H1 (cell line): Measurements from ENCODE around the gene TSC22D1. TPM values are rescaled to one million over a fixed set of nuclear protein-coding genes. Genes with fewer than 3 reads are reported as not detected.

Experiments
- CTCF ChIA-PET: fragments of 300-600 bp; sonication (Branson Sonifier 250); formaldehyde crosslinking; loops from one replicate; lab custom pipeline; 2021; ENCODE audit not compliant: partially characterized antibody; lab: Charles Lee
- POLR2A ChIA-PET: fragments of 300-600 bp; sonication (Branson Sonifier 250); formaldehyde crosslinking; loops from one replicate; lab custom pipeline; 2021; ENCODE audit warnings: inconsistent platforms; ENCODE audit not compliant: partially characterized antibody; lab: Charles Lee
- DNase-seq, 2 experiments: peaks; one replicate each; pipeline versions ENCODE4 v3.0.0 to v3.0.0-alpha.2; 2010 to 2022; ENCODE audit warnings: low spot score in 2 of 2, low read depth in 1 of 2, mixed read lengths in 1 of 2
- FAIRE-seq: peaks from 2 replicates; lab custom pipeline; 2011; peaks lifted over from hg19 to GRCh38; lab: Jason Lieb, UNC
- H2AFZ ChIP-seq: 2 replicates; pipeline ENCODE4 v1.8.1; 2012; ENCODE audit warnings: low read length, inconsistent platforms
- H2AK5ac ChIP-seq: 2 replicates; pipeline ENCODE4 v1.6.1; 2013; ENCODE audit warnings: low read depth, low read length
- H2BK120ac ChIP-seq: replicated peaks from 2 replicates; pipeline ENCODE3; 2013; ENCODE audit warnings: low read depth, low read length, inconsistent platforms
- H2BK12ac ChIP-seq: 2 replicates; pipeline ENCODE4 v1.6.1; 2013; ENCODE audit warnings: low read depth, low read length
- H2BK15ac ChIP-seq: 2 replicates; pipeline ENCODE4 v1.6.1; 2013; ENCODE audit warnings: low read length
- H2BK20ac ChIP-seq: 2 replicates; pipeline ENCODE4 v1.6.1; 2013; ENCODE audit warnings: low read length
- H2BK5ac ChIP-seq: 2 replicates; pipeline ENCODE4 v1.6.1; 2013; ENCODE audit warnings: low read depth, low read length
- H3K14ac ChIP-seq: 2 replicates; pipeline ENCODE4 v1.6.1; 2013; ENCODE audit warnings: inconsistent platforms; ENCODE audit not compliant: insufficient read length
- H3K18ac ChIP-seq: 2 replicates; pipeline ENCODE4 v1.6.1; 2013; ENCODE audit warnings: low read length; ENCODE audit errors: extremely low read depth
- H3K23ac ChIP-seq: 2 replicates; pipeline ENCODE4 v1.6.1; 2013; ENCODE audit warnings: inconsistent platforms; ENCODE audit not compliant: insufficient read length
- H3K23me2 ChIP-seq: 2 replicates; pipeline ENCODE4 v1.6.1; 2013; ENCODE audit warnings: low read depth, low read length
- H3K27ac ChIP-seq: 2 replicates; pipeline ENCODE4 v1.6.1; 2011; ENCODE audit warnings: low read depth, low read length, inconsistent platforms
- H3K27me3 ChIP-seq, 4 experiments: replicated peaks in 1 of 4; 1 replicate in 1 of 4; 2 replicates in 3 of 4; pipeline versions ENCODE4 v1.6.1 to v1.8.1; 2011 to 2013; ENCODE audit warnings: low read length in 3 of 4, mild to moderate bottlenecking in 3 of 4, inconsistent platforms in 2 of 4, mixed read lengths in 2 of 4, moderate library complexity in 1 of 4; ENCODE audit not compliant: control insufficient read depth in 3 of 4, insufficient read depth in 3 of 4; ENCODE audit errors: extremely low read depth in 1 of 4
- H3K36me3 ChIP-seq, 4 experiments: 2 replicates each; pipeline versions ENCODE4 v1.6.1 to v1.8.1; 2011 to 2013; ENCODE audit warnings: mild to moderate bottlenecking in 4 of 4, low read length in 3 of 4, moderate library complexity in 2 of 4, control low read depth in 1 of 4, inconsistent platforms in 1 of 4; ENCODE audit not compliant: insufficient read depth in 4 of 4, control insufficient read depth in 2 of 4
- H3K4ac ChIP-seq: replicated peaks from 2 replicates; pipeline ENCODE3; 2013; ENCODE audit warnings: low read length, low read depth, mixed read lengths, inconsistent platforms; ENCODE audit not compliant: insufficient read length
- H3K4me1 ChIP-seq, 4 experiments: replicated peaks in 1 of 4; 1 replicate in 1 of 4; 2 replicates in 3 of 4; pipeline versions ENCODE4 v1.6.1 to v1.8.1; 2011 to 2013; ENCODE audit warnings: low read length in 3 of 4, inconsistent platforms in 2 of 4, mixed read lengths in 1 of 4; ENCODE audit not compliant: insufficient read depth in 4 of 4, control insufficient read depth in 3 of 4
- H3K4me2 ChIP-seq, 2 experiments: 2 replicates each; pipeline versions ENCODE4 v1.6.1 to v1.8.1; 2011 to 2013; ENCODE audit warnings: low read depth in 2 of 2, low read length in 2 of 2, control low read depth in 1 of 2, inconsistent platforms in 1 of 2, mild to moderate bottlenecking in 1 of 2; ENCODE audit not compliant: insufficient read depth in 1 of 2
- H3K4me3 ChIP-seq, 4 experiments: fragments of 200-600, 300-600 bp in 1 of 4; sonication (generic), shearing (Covaris generic), sonication (Bioruptor Twin) in 1 of 4; 2 replicates each; pipeline versions ENCODE4 v1.5.1 to v1.8.1; 2011 to 2016; ENCODE audit warnings: low read length in 4 of 4, low read depth in 3 of 4, control low read depth in 2 of 4, inconsistent platforms in 2 of 4, mild to moderate bottlenecking in 2 of 4, mixed read lengths in 1 of 4, moderate library complexity in 1 of 4; ENCODE audit not compliant: insufficient read depth in 2 of 4; ENCODE audit errors: extremely low read depth in 1 of 4
- H3K56ac ChIP-seq: replicated peaks from 2 replicates; pipeline ENCODE3; 2013; ENCODE audit warnings: low read depth, mild to moderate bottlenecking, mixed read lengths, low read length, inconsistent platforms; ENCODE audit not compliant: insufficient read length
- H3K79me1 ChIP-seq: 2 replicates; pipeline ENCODE4 v1.6.1; 2013; ENCODE audit warnings: low read depth, low read length, control low read depth
- H3K79me2 ChIP-seq, 2 experiments: 2 replicates each; pipeline versions ENCODE4 v1.6.1 to v1.8.1; 2012 to 2013; ENCODE audit warnings: low read length in 2 of 2, mild to moderate bottlenecking in 2 of 2, inconsistent platforms in 1 of 2; ENCODE audit not compliant: insufficient read depth in 2 of 2, control insufficient read depth in 1 of 2
- H3K9ac ChIP-seq, 4 experiments: replicated peaks in 1 of 4; 1 replicate in 1 of 4; 2 replicates in 3 of 4; pipeline versions ENCODE4 v1.6.1 to v1.8.1; 2011 to 2013; ENCODE audit warnings: low read depth in 3 of 4, low read length in 3 of 4, control low read depth in 2 of 4, mild to moderate bottlenecking in 2 of 4, moderate library complexity in 2 of 4, inconsistent platforms in 1 of 4; ENCODE audit errors: extremely low read depth in 1 of 4
- H3K9me3 ChIP-seq, 2 experiments: 2 replicates each; pipeline versions ENCODE4 v1.6.1 to v1.8.1; 2012 to 2013; ENCODE audit warnings: mild to moderate bottlenecking in 2 of 2, moderate library complexity in 2 of 2, control low read depth in 1 of 2, inconsistent platforms in 1 of 2, low read depth in 1 of 2, low read length in 1 of 2, mixed read lengths in 1 of 2; ENCODE audit not compliant: insufficient read depth in 2 of 2
- H4K20me1 ChIP-seq, 2 experiments: replicated peaks in 1 of 2; 2 replicates each; pipeline versions ENCODE3 to v1.8.1; 2011 to 2013; ENCODE audit warnings: inconsistent platforms in 2 of 2, low read length in 2 of 2, mild to moderate bottlenecking in 1 of 2; ENCODE audit not compliant: insufficient read depth in 2 of 2, control insufficient read depth in 1 of 2
- H4K5ac ChIP-seq: 2 replicates; pipeline ENCODE4 v1.6.1; 2013; ENCODE audit warnings: low read length, low read depth, mixed read lengths, inconsistent platforms; ENCODE audit not compliant: insufficient read length
- H4K8ac ChIP-seq: 2 replicates; pipeline ENCODE4 v1.8.0; 2013; ENCODE audit warnings: mild to moderate bottlenecking, moderate library complexity, low read length, inconsistent platforms; ENCODE audit not compliant: insufficient read depth; ENCODE audit errors: extremely low read depth
- H4K91ac ChIP-seq: replicated peaks from 2 replicates; pipeline ENCODE3; 2013; ENCODE audit warnings: low read length, mixed read lengths, inconsistent platforms; ENCODE audit not compliant: insufficient read length
- ATF2 ChIP-seq: IDR thresholded peaks from 2 replicates; pipeline ENCODE4 v1.6.1; 2012; ENCODE audit warnings: low read length, inconsistent platforms
- CREB1 ChIP-seq: IDR thresholded peaks from 2 replicates; pipeline ENCODE4 v1.6.1; 2012; ENCODE audit warnings: inconsistent platforms
- EP300 ChIP-seq, 2 experiments: IDR thresholded peaks; 1 replicate in 1 of 2; 2 replicates in 1 of 2; pipeline ENCODE4 v1.6.1; 2011 to 2012; ENCODE audit warnings: low read depth in 2 of 2, low read length in 2 of 2, mild to moderate bottlenecking in 2 of 2, borderline replicate concordance in 1 of 2, inconsistent platforms in 1 of 2, moderate library complexity in 1 of 2
- MAX ChIP-seq: IDR thresholded peaks from 2 replicates; pipeline ENCODE4 v1.6.1; 2012; ENCODE audit warnings: inconsistent platforms
- NANOG ChIP-seq: IDR thresholded peaks from 2 replicates; pipeline ENCODE4 v1.6.1; 2011; ENCODE audit warnings: low read length, low read depth, mild to moderate bottlenecking, inconsistent platforms; ENCODE audit not compliant: insufficient read depth, poor library complexity, severe bottlenecking
- RFX5 ChIP-seq: IDR thresholded peaks from 2 replicates; pipeline ENCODE4 v1.6.1; 2011; ENCODE audit warnings: low read depth, low read length, improper control_type of control experiment, borderline replicate concordance
- SRF ChIP-seq: IDR thresholded peaks from 2 replicates; pipeline ENCODE4 v1.6.1; 2011; ENCODE audit warnings: mild to moderate bottlenecking, low read depth, low read length, moderate library complexity
- TAF1 ChIP-seq: IDR thresholded peaks from 2 replicates; pipeline ENCODE4 v1.6.1; 2011; ENCODE audit warnings: mild to moderate bottlenecking, low read depth, low read length
- TAF7 ChIP-seq: optimal IDR thresholded peaks from 2 replicates; pipeline ENCODE3; 2011; ENCODE audit warnings: low read depth, mild to moderate bottlenecking, inconsistent platforms, low read length, moderate library complexity, borderline replicate concordance
- YY1 ChIP-seq: IDR thresholded peaks from 2 replicates; pipeline ENCODE4 v1.6.1; 2011; ENCODE audit warnings: low read depth, mild to moderate bottlenecking, low read length
- WGBS, 2 experiments: shearing (Covaris generic) in 1 of 2; methylation state at CpG; one replicate each; pipeline versions ENCODE4 v1.1.6 to v1.1.7; 2013 to 2015; ENCODE audit warnings: low lambda C conversion rate in 2 of 2, mixed read lengths in 2 of 2, inconsistent platforms in 1 of 2, low coverage in 1 of 2, missing lambda C conversion rate in 1 of 2; ENCODE audit not compliant: insufficient replicate concordance in 2 of 2, insufficient coverage in 1 of 2, insufficient read length in 1 of 2; ENCODE audit errors: extremely low coverage in 1 of 2, missing lambda C conversion rate in 1 of 2; 5-methylcytosine and 5-hydroxymethylcytosine counted together
- polyA plus RNA-seq, 7 experiments: library from polyadenylated mRNA; depleted of rRNA in 3 of 7; stranded (reverse) in 5 of 7; unstranded in 2 of 7; fragments of >200 nt in 5 of 7; fragments of 200-250 nt in 2 of 7; gene quantifications; 1 replicate in 5 of 7; 2 replicates in 1 of 7; 4 replicates in 1 of 7; pipeline versions ENCODE4 v1.2.1 to v1.2.3, GENCODE V29; 2011 to 2013; ENCODE audit warnings: missing spikeins in 2 of 7, mixed read lengths in 2 of 7
- total RNA-seq: library from RNA; stranded (reverse); fragmentation: NEBNext Ultra II Directional; extraction: Animal tissue kit (Norgen Biotek cat#: 25700); gene quantifications from 2 replicates; pipeline ENCODE4 v1.2.1, GENCODE V29; 2021

The TSC22D1 gene
- total and polyA plus RNA-seq, 2 of the 8 experiments (the other 6 are each of a cell fraction or from before 2014, with no cell fraction given), result 52.6 to 80.9 TPM

GRCh38 chr13:44458313-44458975 lies 117.7 kb downstream of the TSC22D1 start:
- Histone ChIP-seq H3K79me1 (no peaks in the 10 kb centered on the region; the same call in 1 of the 2 replicates), H3K18ac (no peak overlapping the region), H3K4me2 (no peak overlapping the region), H2BK12ac (no peak overlapping the region), H2AFZ (no peak overlapping the region), H3K9me3 (no peaks in the 10 kb centered on the region), H4K20me1 (peaks cover 0 to 2% of the 10 kb centered on the region in 2 experiments), H3K23ac (no peak overlapping the region), H3K56ac (no peak overlapping the region), H3K14ac (no peak overlapping the region), H3K79me2 (peaks cover 0 to 45% of the 10 kb centered on the region in 2 experiments; a peak in 2 of 4 replicates), H3K4ac (no peak overlapping the region), H2BK5ac (no peak overlapping the region), H2BK15ac (no peak overlapping the region), H2BK20ac (no peak overlapping the region), H4K5ac (no peak overlapping the region), H3K27me3 (no peaks in the 10 kb centered on the region), H3K23me2 (no peaks in the 10 kb centered on the region), H4K8ac (peak overlapping the region; percentile 20; the same call in 1 of the 2 replicates), H3K9ac (no peak overlapping the region), H2AK5ac (no peak overlapping the region), H3K4me3 (no peak overlapping the region), H2BK120ac (no peak overlapping the region), H3K4me1 (no peaks in the 10 kb centered on the region), H3K27ac (no peak overlapping the region), H4K91ac (no peak overlapping the region), H3K36me3 (peaks cover 0 to 6% (median 0%) of the 10 kb centered on the region in 4 experiments; a peak in 2 of 8 replicates)
- ChIA-PET CTCF (interaction anchor here (0.6 to 1.1 kb wide), 4 partner anchors 21 to 362 kb away, joined by 3 read pairs; no protein-coding TSS in a partner anchor), POLR2A (interaction anchor here (1.3 kb wide), 1 partner anchor 22 kb away, joined by 4 read pairs; no protein-coding TSS in a partner anchor)
- DNase-seq (no peak), FAIRE-seq (no peak)
- 89% methylated on average over 16 of the region's 17 CpGs; no CpG with 5 or more reads in 1 of the 2 experiments for WGBS, 2 experiments
- no peak for TF ChIP-seq ATF2
- TF ChIP-seq NANOG, result no peak
- no peak for TF ChIP-seq EP300 (IDR thresholded peaks at IDR 0.05; ENCODE audit: borderline replicate concordance in 1 of 2, low read depth in 2 of 2, low read length in 2 of 2)
- TF ChIP-seq MAX, result no peak
- no peak for TF ChIP-seq TAF1
- TF ChIP-seq TAF7, result no peak
- no peak for TF ChIP-seq YY1
- TF ChIP-seq CREB1, result no peak
- no peak for TF ChIP-seq SRF
- TF ChIP-seq RFX5, result no peak
